Measurements from ENCODE around the gene CELA2A. TPM values are rescaled to one million over a fixed set of nuclear protein-coding genes. Genes with fewer than 3 reads are reported as not detected.

The CELA2A gene
- total and polyA plus RNA-seq, 2 donors (not counting 3 experiments of a cell fraction or from before 2014, with no cell fraction given): not detected

- no peak for DNase-seq (ENCODE audit: low read depth, low spot score)
- no peak for FAIRE-seq
- TF ChIP-seq CTCF (IDR thresholded peaks at IDR 0.05; ENCODE audit: extremely low read depth in 1 of 2, insufficient read depth in 1 of 2, low read depth in 1 of 2, low read length in 2 of 2) (no peak), POLR2AphosphoS5 (IDR thresholded peaks at IDR 0.05; ENCODE audit: insufficient read depth, low read depth, low read length) (no peak), MAX (IDR thresholded peaks at IDR 0.05; ENCODE audit: insufficient read depth, insufficient read length) (no peak), POLR2A (IDR thresholded peaks at IDR 0.05; ENCODE audit: low read depth, low read length) (no peak)
- H3K36me3 ChIP-seq (ENCODE audit: control insufficient read depth in 2 of 2, extremely low read depth in 1 of 2, insufficient read depth in 2 of 2, low read length in 2 of 2): no peaks in the 10 kb centered on the region
- no peak overlapping the region for H2AFZ ChIP-seq (ENCODE audit: low read depth, low read length)
- no peak overlapping the region for H3K27ac ChIP-seq (ENCODE audit: insufficient read depth, low read depth, low read length)
- CTCF ChIA-PET: interaction anchor here (1.1 to 1.9 kb wide), 2 partner anchors 12 to 120 kb away, joined by 3 to 13 read pairs; no protein-coding TSS in a partner anchor
- no peaks in the 10 kb centered on the region for H3K4me1 ChIP-seq (ENCODE audit: control insufficient read depth, extremely low read depth, insufficient read depth, low read length)
- H4K20me1 ChIP-seq (replicated peaks; ENCODE audit: control insufficient read depth, extremely low read depth, insufficient read depth, low read length): no peaks in the 10 kb centered on the region
- no peak overlapping the region for H3K9ac ChIP-seq (replicated peaks; ENCODE audit: extremely low read depth, insufficient read depth, low read length)
- H3K9me1 ChIP-seq (replicated peaks; ENCODE audit: control insufficient read depth, extremely low read depth, insufficient read depth, low read length): no peaks in the 10 kb centered on the region
- no peak overlapping the region for H3K4me2 ChIP-seq (ENCODE audit: insufficient read depth, low read length)
- dilution Hi-C loops (cut with MboI; ENCODE audit: extremely low pct_ligation_motif_present, low sequenced_read_pairs): no loop called here
- H3K9me3 ChIP-seq (replicated peaks; ENCODE audit: control insufficient read depth, insufficient read depth, low read length): no peaks in the 10 kb centered on the region
- intact Hi-C loops (cut with micrococcal nuclease): no loop called here
- no peaks in the 10 kb centered on the region for H3K79me2 ChIP-seq (ENCODE audit: control insufficient read depth, insufficient read depth, low read length)
- no TSS peak for BruUV-seq (replicated peaks)
- POLR2A ChIA-PET: no interaction called here
- no peak overlapping the region for H3K4me3 ChIP-seq (replicated peaks in 1 of 3; ENCODE audit: insufficient read depth in 1 of 3, low read depth in 1 of 3, low read length in 3 of 3)
- peaks cover 0 to 2% of the 10 kb centered on the region in 2 experiments for H3K27me3 ChIP-seq (ENCODE audit: control insufficient read depth in 2 of 2, insufficient read depth in 2 of 2, low read length in 2 of 2)
Measured at GRCh38 chr1:15443281-15443680, 13.3 kb upstream of the CELA2A start.

Measured in endothelial cell of umbilical vein (primary cell).